Adrenal gland (tissue), 12 donors: ENCODE results near the gene CAMTA1. TPM values are rescaled to one million over a fixed set of nuclear protein-coding genes. Genes with fewer than 3 reads are reported as not detected.
"Not testable (repeated sequence)": the region's sequence is repeated elsewhere in the genome, so short reads cannot be mapped to it uniquely, and the experiment has no call there.

Source experiments
- DNase-seq, 7 donors: peaks; one replicate each; pipeline ENCODE4 v3.0.0-alpha.2; 2019 to 2020
- H3K27ac ChIP-seq, 5 donors: fragments of 200-600 bp; sonication (generic) in 4 of 5; 1 replicate in 3 of 5; 2 replicates in 2 of 5; pipeline versions ENCODE4 v1.5.1 to v1.8.0; 2016 to 2020; ENCODE audit warnings: mild to moderate bottlenecking in 1 of 5
- H3K27me3 ChIP-seq: fragments of 200-600 bp; 2 replicates; pipeline ENCODE4 v1.8.0; 2021
- H3K36me3 ChIP-seq, 2 donors: fragments of 200-600 bp; replicated peaks in 1 of 2; 1 replicate in 1 of 2; 2 replicates in 1 of 2; pipeline versions ENCODE4 v1.5.1 to v1.8.0; 2018 to 2022
- H3K4me1 ChIP-seq, 2 donors: fragments of 200-600 bp; replicated peaks in 1 of 2; 1 replicate in 1 of 2; 2 replicates in 1 of 2; pipeline versions ENCODE4 v1.5.1 to v1.8.0; 2018 to 2021
- H3K4me3 ChIP-seq, 4 donors: fragments of 200-600 bp; sonication (generic) in 3 of 4; one replicate each; pipeline ENCODE4 v1.5.1; 2016 to 2018
- H3K9me3 ChIP-seq, 3 donors: fragments of 200-600 bp; sonication (generic) in 1 of 3; replicated peaks in 1 of 3; 1 replicate in 2 of 3; 2 replicates in 1 of 3; pipeline versions ENCODE4 v1.5.1 to v1.8.0; 2016 to 2021
- POLR2A ChIP-seq, 2 donors: fragments of 450-650 bp; IDR thresholded peaks; one replicate each; pipeline ENCODE4 v1.6.1; 2017; ENCODE audit warnings: antibody characterized with exemption in 2 of 2, mild to moderate bottlenecking in 2 of 2, moderate library complexity in 1 of 2
- WGBS, 4 donors: extraction: QIAGEN DNeasy Blood & Tissue Kit in 2 of 4; methylation state at CpG; one replicate each; pipeline versions ENCODE4 v1.1.5 to v1.1.7; 2013 to 2017; 5-methylcytosine and 5-hydroxymethylcytosine counted together
- intact Hi-C, 2 donors: fragments of 100-400 bp; cut with DNase I; formaldehyde crosslinking; loops; one replicate each; pipeline versions ENCODE4 v1.14.1 to v1.15.0; 2022 to 2023
- polyA plus RNA-seq, 3 donors: library from polyadenylated mRNA; stranded (reverse); fragments of 200-250 nt in 2 of 3; fragments of 350-450 nt in 1 of 3; fragmentation: Illumina TruSeq in 1 of 3; extraction: RNeasy Lipid Tissue Mini Kit (QIAGEN cat#74804) in 1 of 3; gene quantifications; one replicate each; pipeline ENCODE4 v1.2.3, GENCODE V29; 2013 to 2014
- total RNA-seq, 9 donors: library from RNA; depleted of rRNA in 4 of 9; stranded (reverse); fragments of >200 nt in 4 of 9; fragments of 120-200 nt in 1 of 9; fragmentation: NEBNext Ultra II Directional in 1 of 9; extraction: Animal tissue kit (Norgen Biotek cat#: 25700) in 1 of 9; gene quantifications; one replicate each; pipeline versions ENCODE4 v1.1.0 to v1.2.4, GENCODE V29; 2013 to 2023
- TF ChIP-seq, protein P1 (sequence below), 6 experiments: fragments of 450-650 bp in 4 of 6; fragments of 200-600 bp in 2 of 6; sonication (generic) in 1 of 6; IDR thresholded peaks; 1 replicate in 5 of 6; 2 replicates in 1 of 6; pipeline versions ENCODE4 v1.5.1 to v1.8.0; 2016 to 2021; ENCODE audit warnings: antibody characterized with exemption in 6 of 6, mild to moderate bottlenecking in 2 of 6, moderate library complexity in 1 of 6
- donor health status: healthy with polysubstance abuse.
- donor health status: Bipolar disorder and iron deficiency.
- donor health status: DM: yes; HTN: yes; CAD: no.
- donor health status: DM: no; HTN: no; CAD: no.
- donor health status: DM: no; HTN: no; CAD: no.
- donor health status: DM: yes; HTN: yes; CAD: no.

Gene CAMTA1
- total and polyA plus RNA-seq, 12 donors, result 62.9 to 141 (median 96.9) TPM

DNA sequence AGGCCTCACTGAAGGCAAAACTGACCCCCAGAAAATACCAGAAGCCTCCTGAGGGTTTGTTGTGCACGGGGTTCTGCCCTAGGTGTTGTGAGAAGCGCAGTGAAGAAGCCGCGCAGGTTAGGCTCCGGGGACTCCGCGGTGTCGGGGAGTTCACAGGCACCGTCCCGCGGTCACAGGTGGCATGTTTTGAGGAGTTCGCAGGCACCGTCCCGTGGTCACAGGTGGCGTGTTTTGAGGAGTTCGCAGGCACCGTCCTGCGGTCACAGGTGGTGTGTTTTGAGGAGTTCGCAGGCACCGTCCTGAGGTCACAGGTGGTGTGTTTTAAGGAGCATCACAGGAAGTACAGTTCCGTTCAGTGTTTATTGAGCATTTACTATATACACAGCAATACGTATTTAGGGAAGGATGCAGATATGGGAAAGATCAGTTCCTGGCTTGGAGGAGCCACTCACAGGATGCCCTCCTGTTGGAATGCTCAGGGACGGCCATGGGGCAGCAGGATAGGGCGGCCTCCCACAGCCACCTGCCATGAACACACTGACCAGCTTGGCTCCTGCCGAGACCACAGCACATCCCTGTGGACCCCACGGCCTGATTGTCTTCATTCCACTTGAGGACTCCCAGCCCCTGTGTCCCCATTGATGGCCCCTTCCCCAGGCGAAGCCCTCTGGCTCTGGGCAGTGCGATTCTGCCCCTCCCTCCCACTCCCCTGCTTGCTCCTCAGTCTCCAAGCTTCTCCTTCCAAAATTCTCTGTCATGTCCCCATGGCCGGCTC, 899.8 kb downstream of the CAMTA1 start:
- H3K9me3 ChIP-seq, result no peaks in the 10 kb centered on the region
- intact Hi-C loops, result no loop called here

DNA sequence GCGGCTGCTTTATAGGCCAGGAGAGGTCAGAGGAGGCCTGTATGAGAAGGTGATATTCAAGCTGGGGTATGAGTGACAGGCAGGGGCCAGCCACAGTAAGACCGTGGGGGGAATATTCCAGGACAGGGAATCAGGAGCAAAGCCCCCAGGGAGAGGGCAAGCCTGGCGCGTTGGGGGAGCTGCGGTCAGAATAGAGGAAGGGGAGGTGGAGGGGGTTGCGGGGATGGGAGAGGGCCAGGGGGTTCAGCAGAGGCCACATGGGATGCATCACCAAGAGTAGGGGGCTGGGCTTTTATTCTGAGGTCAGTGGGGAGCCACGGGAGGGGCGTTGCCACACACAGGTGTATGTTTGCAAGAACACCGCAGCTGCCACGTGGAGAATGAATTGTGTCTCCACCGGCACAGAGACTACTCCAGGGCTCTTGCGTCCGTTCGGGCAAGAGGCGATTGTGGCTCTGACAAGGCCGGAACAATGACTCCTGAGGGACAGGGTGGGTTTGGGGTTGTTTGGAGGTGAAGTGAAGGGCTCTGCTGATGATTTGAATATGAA, 901.1 kb downstream of the CAMTA1 start:
- no peaks in the 10 kb centered on the region for H3K9me3 ChIP-seq
- no peaks in the 10 kb centered on the region for H3K4me1 ChIP-seq
- no peak overlapping the region for H3K27ac ChIP-seq
- 79 to 85% (median 83%) methylated on average over 9 to 16 of the region's 16 CpGs for WGBS, 4 donors
- no peak for DNase-seq
- H3K27me3 ChIP-seq, result no peaks in the 10 kb centered on the region
- TF ChIP-seq POLR2A (IDR thresholded peaks at IDR 0.05), result no peak
- TF ChIP-seq, protein P1, sequence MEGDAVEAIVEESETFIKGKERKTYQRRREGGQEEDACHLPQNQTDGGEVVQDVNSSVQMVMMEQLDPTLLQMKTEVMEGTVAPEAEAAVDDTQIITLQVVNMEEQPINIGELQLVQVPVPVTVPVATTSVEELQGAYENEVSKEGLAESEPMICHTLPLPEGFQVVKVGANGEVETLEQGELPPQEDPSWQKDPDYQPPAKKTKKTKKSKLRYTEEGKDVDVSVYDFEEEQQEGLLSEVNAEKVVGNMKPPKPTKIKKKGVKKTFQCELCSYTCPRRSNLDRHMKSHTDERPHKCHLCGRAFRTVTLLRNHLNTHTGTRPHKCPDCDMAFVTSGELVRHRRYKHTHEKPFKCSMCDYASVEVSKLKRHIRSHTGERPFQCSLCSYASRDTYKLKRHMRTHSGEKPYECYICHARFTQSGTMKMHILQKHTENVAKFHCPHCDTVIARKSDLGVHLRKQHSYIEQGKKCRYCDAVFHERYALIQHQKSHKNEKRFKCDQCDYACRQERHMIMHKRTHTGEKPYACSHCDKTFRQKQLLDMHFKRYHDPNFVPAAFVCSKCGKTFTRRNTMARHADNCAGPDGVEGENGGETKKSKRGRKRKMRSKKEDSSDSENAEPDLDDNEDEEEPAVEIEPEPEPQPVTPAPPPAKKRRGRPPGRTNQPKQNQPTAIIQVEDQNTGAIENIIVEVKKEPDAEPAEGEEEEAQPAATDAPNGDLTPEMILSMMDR (IDR thresholded peaks at IDR 0.05), result no peak
- no peak overlapping the region for H3K4me3 ChIP-seq
- H3K36me3 ChIP-seq, result no peaks in the 10 kb centered on the region
- intact Hi-C loops, result no loop called here

More for the DNA sequence above, 899.8 kb downstream of the CAMTA1 start:
- Histone ChIP-seq H3K4me1 (peaks cover 0 to under 1% of the 10 kb centered on the region in 2 donors), H3K36me3 (no peaks in the 10 kb centered on the region), H3K27ac (no peak overlapping the region), H3K4me3 (no peak overlapping the region), H3K27me3 (no peaks in the 10 kb centered on the region)
- 91 to 92% (median 92%) methylated on average over 28 to 29 of the region's 29 CpGs for WGBS, 4 donors
- no peak for TF ChIP-seq POLR2A (IDR thresholded peaks at IDR 0.05)
- TF ChIP-seq, protein P1 (IDR thresholded peaks at IDR 0.05), result no peak
- DNase-seq, result no peak

DNA sequence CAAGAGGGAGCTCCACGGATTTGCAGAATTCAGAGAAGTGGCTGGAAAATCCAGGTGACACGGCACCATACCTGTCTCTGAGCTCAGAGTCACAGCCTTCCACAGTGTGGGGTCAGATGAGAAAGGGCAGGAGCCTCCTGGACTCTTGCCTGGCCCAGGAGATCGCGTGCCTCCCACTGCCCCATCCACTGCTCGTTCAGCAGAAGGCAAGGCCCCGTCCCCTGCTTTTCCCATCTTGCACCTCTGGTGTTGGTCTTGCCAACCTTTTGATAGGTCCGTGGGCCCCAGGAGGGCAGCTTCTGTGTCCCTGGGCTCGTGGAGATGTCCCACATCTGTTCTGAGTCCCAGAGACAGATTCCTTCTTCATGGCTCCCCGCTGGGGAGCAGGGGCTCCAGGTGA, 902.2 kb downstream of the CAMTA1 start:
- H3K4me1 ChIP-seq, result no peaks in the 10 kb centered on the region
- H3K4me3 ChIP-seq, result no peak overlapping the region
- H3K9me3 ChIP-seq, result no peaks in the 10 kb centered on the region
- intact Hi-C loops, result no loop called here
- H3K27ac ChIP-seq, result no peak overlapping the region
- WGBS, 4 donors, result 77 to 89% (median 83%) methylated on average over 8 to 9 of the region's 9 CpGs
- H3K27me3 ChIP-seq, result no peaks in the 10 kb centered on the region
- TF ChIP-seq, protein P1 (IDR thresholded peaks at IDR 0.05), result no peak
- TF ChIP-seq POLR2A (IDR thresholded peaks at IDR 0.05), result no peak
- no peaks in the 10 kb centered on the region for H3K36me3 ChIP-seq
- DNase-seq, result no peak

DNA sequence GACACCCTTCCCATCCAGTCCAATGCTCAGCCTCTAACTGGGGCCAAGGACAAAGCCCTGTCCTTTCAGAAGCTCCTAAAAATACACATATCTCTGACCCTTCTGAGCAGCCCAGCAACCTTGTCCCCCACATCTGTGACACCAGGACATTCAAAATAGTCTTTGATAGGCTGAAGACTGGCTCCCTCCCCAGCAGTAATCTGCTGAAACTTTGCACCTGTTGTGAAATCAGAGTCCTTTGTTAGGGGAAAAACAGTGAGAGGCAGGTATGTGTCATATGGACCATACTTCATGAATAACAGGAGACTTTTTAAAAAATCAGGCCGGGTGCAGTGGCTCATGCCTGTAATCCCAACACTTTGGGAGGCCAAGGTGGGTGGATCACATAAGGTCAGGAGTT, 903.4 kb downstream of the CAMTA1 start:
- 82 to 100% (median 88%) methylated on average over 1 of the region's 1 CpG; no CpG with 5 or more reads in 1 of the 4 donors for WGBS, 4 donors

DNA sequence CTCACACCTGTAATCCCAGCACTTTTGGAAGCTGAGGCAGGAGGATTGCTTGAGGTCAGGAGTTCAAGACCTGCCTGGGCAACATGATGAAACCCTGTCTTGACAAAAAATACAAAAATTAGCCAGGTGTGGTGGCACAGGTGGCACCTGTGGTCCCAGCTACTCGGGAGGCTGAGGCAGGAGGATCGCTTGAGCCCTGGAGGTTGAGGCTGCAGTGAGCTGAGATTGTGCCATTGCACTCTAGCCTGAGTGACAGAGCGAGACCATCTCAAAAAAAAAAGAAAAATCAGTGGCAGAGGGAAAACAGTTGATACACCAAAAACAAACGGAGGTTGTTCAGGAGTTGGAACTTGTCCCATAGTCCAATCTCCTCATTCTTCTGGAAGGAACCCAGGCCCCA, 904.1 kb downstream of the CAMTA1 start:
- H3K4me3 ChIP-seq, DNase-seq, intact Hi-C loops, H3K9me3 ChIP-seq, H3K4me1 ChIP-seq, H3K36me3 ChIP-seq, H3K27ac ChIP-seq, H3K27me3 ChIP-seq: not testable (repeated sequence)
- 55 to 82% (median 72%) methylated on average over 4 of the region's 4 CpGs for WGBS, 4 donors

More for the DNA sequence above, 903.4 kb downstream of the CAMTA1 start:
- no peaks in the 10 kb centered on the region for H3K4me1 ChIP-seq
- no peaks in the 10 kb centered on the region for H3K36me3 ChIP-seq
- H3K27me3 ChIP-seq, result no peaks in the 10 kb centered on the region
- DNase-seq, result no peak
- no peak overlapping the region for H3K4me3 ChIP-seq
- peaks cover 0 to 4% (median 0%) of the 10 kb centered on the region in 3 donors for H3K9me3 ChIP-seq
- H3K27ac ChIP-seq, result no peak overlapping the region
- intact Hi-C loops, result no loop called here
- TF ChIP-seq, protein P1 (IDR thresholded peaks at IDR 0.05), result no peak
- TF ChIP-seq POLR2A (IDR thresholded peaks at IDR 0.05), result no peak
